ENCODE measurements around the gene HECW1.

DNA sequence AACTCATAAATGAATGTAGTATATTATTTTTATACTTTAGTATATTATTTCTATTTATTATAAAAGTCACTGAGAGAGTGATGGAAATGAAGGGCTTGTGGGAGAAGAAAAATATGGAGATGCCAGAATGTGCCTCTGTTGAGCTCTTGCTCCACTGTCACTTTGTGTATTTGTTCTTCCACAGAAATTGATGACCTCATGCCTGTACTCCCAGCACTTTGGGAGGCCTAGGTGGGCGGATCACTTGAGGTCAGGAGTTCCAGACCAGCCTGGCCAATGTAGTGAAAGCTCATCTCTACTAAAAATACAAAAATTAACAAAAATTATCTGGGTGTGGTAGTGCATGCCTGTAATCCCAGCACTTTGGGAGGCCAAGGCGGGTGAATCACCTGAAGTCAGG, 394.0 kb downstream of the HECW1 start:
- TF ChIP-seq CTCF (IDR thresholded peaks at IDR 0.05) (no peak), POLR2A (IDR thresholded peaks at IDR 0.05) (no peak)

All from lower leg skin (tissue), 3 donors.